Glutamatergic neuron (in vitro differentiated cells): ENCODE results near the gene MYO1E. TPM values are rescaled to one million over a fixed set of nuclear protein-coding genes. Genes with fewer than 3 reads are reported as not detected.

Source experiments
- DNase-seq: peaks from one replicate; pipeline ENCODE4 v3.0.0; 2022
- H3K27ac Mint-ChIP-seq: one replicate; pipeline ENCODE4 v1.8.0; 2020; ENCODE audit warnings: mild to moderate bottlenecking, mixed read lengths, inconsistent platforms; ENCODE audit not compliant: unreplicated experiment
- H3K27me3 Mint-ChIP-seq: one replicate; pipeline ENCODE4 v1.8.0; 2020; ENCODE audit warnings: mild to moderate bottlenecking, moderate library complexity, mixed read lengths, inconsistent platforms; ENCODE audit not compliant: unreplicated experiment
- H3K36me3 Mint-ChIP-seq: one replicate; pipeline ENCODE4 v1.8.0; 2020; ENCODE audit warnings: mild to moderate bottlenecking, mixed read lengths, inconsistent platforms; ENCODE audit not compliant: unreplicated experiment
- H3K4me1 Mint-ChIP-seq: one replicate; pipeline ENCODE4 v1.8.0; 2020; ENCODE audit warnings: mild to moderate bottlenecking, low read depth, mixed read lengths, inconsistent platforms; ENCODE audit not compliant: unreplicated experiment
- H3K4me3 Mint-ChIP-seq: one replicate; pipeline ENCODE4 v1.8.0; 2020; ENCODE audit warnings: mild to moderate bottlenecking, mixed read lengths, inconsistent platforms; ENCODE audit not compliant: unreplicated experiment
- H3K9me3 Mint-ChIP-seq: one replicate; pipeline ENCODE4 v1.8.0; 2020; ENCODE audit warnings: mild to moderate bottlenecking, moderate library complexity, mixed read lengths, inconsistent platforms; ENCODE audit not compliant: unreplicated experiment
- CTCF ChIP-seq: fragments of 200-600 bp; sonication (generic); IDR thresholded peaks from one replicate; pipeline ENCODE4 v1.5.0; 2021; ENCODE audit not compliant: partially characterized antibody, unreplicated experiment
- total RNA-seq: library from RNA; stranded (reverse); fragmentation: NEBNext Ultra II Directional; extraction: Animal tissue kit (Norgen Biotek cat#: 25700); gene quantifications from one replicate; pipeline ENCODE4 v1.2.1, GENCODE V29; 2021; ENCODE audit not compliant: unreplicated experiment

The MYO1E gene
- total RNA-seq, 1 donor from 2014 or later: 7.9 TPM

GRCh38 chr15:59276225-59277178 is 96.2 kb downstream of the MYO1E start:
- Mint-ChIP-seq H3K4me3 (no peak overlapping the region), H3K27me3 (no peaks in the 10 kb centered on the region), H3K27ac (no peak overlapping the region), H3K4me1 (no peaks in the 10 kb centered on the region), H3K36me3 (no peaks in the 10 kb centered on the region), H3K9me3 (peaks cover 2% of the 10 kb centered on the region)
- no peak for DNase-seq
- no peak for TF ChIP-seq CTCF

- no peak for DNase-seq
- no peak for TF ChIP-seq CTCF
- no peaks in the 10 kb centered on the region for H3K4me1 Mint-ChIP-seq
- no peaks in the 10 kb centered on the region for H3K36me3 Mint-ChIP-seq
- no peak overlapping the region for H3K27ac Mint-ChIP-seq
- H3K27me3 Mint-ChIP-seq: no peaks in the 10 kb centered on the region
- H3K4me3 Mint-ChIP-seq: no peak overlapping the region
- no peaks in the 10 kb centered on the region for H3K9me3 Mint-ChIP-seq
Observed at GRCh38 chr15:59274126-59274970, 98.3 kb downstream of the MYO1E start.

- Mint-ChIP-seq H3K27ac (no peak overlapping the region), H3K4me3 (no peak overlapping the region), H3K36me3 (no peaks in the 10 kb centered on the region), H3K4me1 (no peaks in the 10 kb centered on the region), H3K9me3 (no peaks in the 10 kb centered on the region), H3K27me3 (no peaks in the 10 kb centered on the region)
- TF ChIP-seq CTCF: no peak
- DNase-seq: no peak
Observed at GRCh38 chr15:59273234-59273633, 99.4 kb downstream of the MYO1E start.

- TF ChIP-seq CTCF: no peak
- H3K4me3 Mint-ChIP-seq: no peak overlapping the region
Observed at GRCh38 chr15:59271595-59272201, 101.0 kb downstream of the MYO1E start.

More at GRCh38 chr15:59271595-59272201, 101.0 kb downstream of the MYO1E start:
- Mint-ChIP-seq H3K27ac (no peak overlapping the region), H3K36me3 (no peaks in the 10 kb centered on the region), H3K27me3 (no peaks in the 10 kb centered on the region), H3K9me3 (no peaks in the 10 kb centered on the region), H3K4me1 (no peaks in the 10 kb centered on the region)
- DNase-seq: no peak
